AG09309 (cell line): Measurements from ENCODE around the gene POLN.
"Not testable (repeated sequence)": the region's sequence is repeated elsewhere in the genome, so short reads cannot be mapped to it uniquely, and the experiment has no call there.

Experiments used
- DNase-seq: peaks from one replicate; pipeline ENCODE4 v3.0.0-alpha.2; 2010; ENCODE audit warnings: low read depth
- H3K4me3 ChIP-seq: 2 replicates; pipeline ENCODE4 v1.5.1; 2011; ENCODE audit warnings: mild to moderate bottlenecking, low read depth, low read length, moderate library complexity; ENCODE audit not compliant: control insufficient read depth
- CTCF ChIP-seq: IDR thresholded peaks from 2 replicates; pipeline ENCODE4 v1.5.1; 2011; ENCODE audit warnings: mild to moderate bottlenecking, low read depth, low read length, inconsistent platforms; ENCODE audit not compliant: insufficient read depth, control insufficient read depth; ENCODE audit errors: missing control alignments

POLN gene

GRCh38 chr4:2281575-2282343 is 39.8 kb upstream of the POLN start:
- DNase-seq, result no peak
- H3K4me3 ChIP-seq, result no peak overlapping the region
- TF ChIP-seq CTCF, result no peak

GRCh38 chr4:2280531-2281300 is 38.8 kb upstream of the POLN start:
- no peak overlapping the region for H3K4me3 ChIP-seq
- TF ChIP-seq CTCF, result peak; percentile 42
- DNase-seq, result no peak

GRCh38 chr4:2277956-2278355 is 36.0 kb upstream of the POLN start:
- TF ChIP-seq CTCF, result no peak
- H3K4me3 ChIP-seq, result no peak overlapping the region
- no peak for DNase-seq

DNA sequence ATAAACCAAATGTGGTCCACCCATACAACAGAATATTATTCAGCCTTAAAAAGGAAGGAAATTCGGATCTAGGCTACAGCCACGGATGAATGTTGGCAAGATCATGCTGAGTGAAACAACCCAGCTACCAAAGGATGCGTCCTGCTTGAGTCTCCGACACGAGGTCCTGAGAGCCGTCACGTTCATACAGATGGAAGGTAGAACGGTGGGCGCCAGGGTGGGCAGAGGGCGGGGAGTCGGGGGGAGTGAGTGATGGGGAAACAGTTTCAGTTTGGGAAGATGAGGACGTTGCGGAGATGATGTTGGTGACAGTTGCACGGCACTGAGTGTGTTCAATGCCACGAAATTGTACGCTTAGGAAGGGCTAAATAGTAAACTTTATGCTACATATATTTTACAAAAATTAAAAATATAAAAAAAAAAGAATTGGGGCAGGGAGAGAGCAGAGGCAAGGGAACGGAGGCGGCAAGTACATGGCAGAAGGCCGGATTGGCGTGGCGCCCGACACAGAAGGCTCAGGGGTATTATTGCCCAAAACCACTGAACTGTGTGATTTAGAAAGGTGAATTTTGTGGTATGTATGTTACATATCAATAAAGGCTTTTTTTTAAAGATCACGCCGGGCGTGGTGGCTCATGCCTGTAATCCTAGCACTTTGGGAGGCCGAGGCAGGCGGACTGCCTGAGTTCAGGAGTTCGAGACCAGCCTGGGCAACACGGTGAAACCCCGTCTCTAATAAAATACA is 34.8 kb upstream of the POLN start:
- DNase-seq, result no peak
- no peak for TF ChIP-seq CTCF
- no peak overlapping the region for H3K4me3 ChIP-seq

- DNase-seq, result no peak
Observed at GRCh38 chr4:2275546-2276251, 33.8 kb upstream of the POLN start.

GRCh38 chr4:2275044-2275397 is 33.1 kb upstream of the POLN start:
- not testable (repeated sequence) for DNase-seq, H3K4me3 ChIP-seq

More at GRCh38 chr4:2275546-2276251, 33.8 kb upstream of the POLN start:
- no peak overlapping the region for H3K4me3 ChIP-seq
- no peak for TF ChIP-seq CTCF
